GM23248 (cell line): Measurements from ENCODE around the gene ADSS2.

Experiments
- EZH2 ChIP-seq: fragments of 200-600 bp; sonication (generic); IDR thresholded peaks from 2 replicates; pipeline ENCODE4 v1.6.1; 2018; ENCODE audit warnings: antibody characterized with exemption, mild to moderate bottlenecking; ENCODE audit not compliant: insufficient read depth, poor library complexity, severe bottlenecking
- EZH2phosphoT487 ChIP-seq: fragments of 200-600 bp; sonication (generic); IDR thresholded peaks from 2 replicates; pipeline ENCODE4 v1.6.1; 2018; ENCODE audit warnings: antibody characterized with exemption, moderate library complexity, mild to moderate bottlenecking, low read depth; ENCODE audit not compliant: insufficient read depth

DNA sequence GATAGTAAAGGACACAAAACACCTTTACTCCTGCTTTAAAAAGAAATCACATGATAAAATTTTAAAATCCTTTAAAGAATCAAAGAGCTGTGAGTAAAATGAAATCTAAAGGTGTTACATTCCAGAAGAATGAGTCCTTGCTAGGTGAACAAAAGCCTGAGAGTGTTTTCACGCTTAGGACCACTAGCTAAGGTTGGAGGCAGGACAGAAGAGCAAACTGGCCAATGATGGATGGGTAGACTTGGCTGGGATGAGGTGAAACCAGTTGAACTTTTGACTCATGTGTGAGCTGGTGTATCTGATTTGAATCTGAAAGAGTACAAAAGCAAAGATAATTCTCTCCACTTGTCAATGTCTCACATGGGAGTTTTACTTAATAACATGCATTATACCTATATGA is 44.5 kb upstream of the ADSS2 start:
- TF ChIP-seq EZH2phosphoT487: no peak
- no peak for TF ChIP-seq EZH2
